GM03348 (cell line): ENCODE measurements around the gene MB21D2.

Source experiments
- DNase-seq: peaks from one replicate; pipeline ENCODE4 v3.0.0; 2012; ENCODE audit warnings: low spot score

MB21D2 gene

DNA sequence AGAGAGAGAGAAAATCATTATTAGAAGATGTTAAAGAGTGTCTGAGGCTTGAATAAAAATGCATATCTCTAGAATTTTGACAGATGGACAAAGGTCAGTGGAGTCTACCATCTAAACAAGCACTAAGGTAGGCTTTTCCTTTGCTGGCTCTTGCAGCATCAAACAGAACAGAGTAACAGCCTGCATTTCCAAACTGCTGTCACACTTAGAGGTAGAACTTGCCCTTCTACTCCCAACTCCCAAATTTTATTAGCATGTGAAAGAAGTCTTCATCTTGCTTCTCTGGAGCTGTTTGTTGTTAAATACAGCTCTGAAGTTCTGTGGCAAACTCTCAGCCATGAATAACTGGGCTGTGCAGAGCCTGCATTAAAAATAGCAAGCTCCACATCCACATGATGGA is 4.1 kb upstream of the MB21D2 start:
- no peak for DNase-seq

GRCh38 chr3:192920411-192920810 is 2.8 kb upstream of the MB21D2 start:
- DNase-seq: no peak

- DNase-seq: no peak
Measured at GRCh38 chr3:192919901-192920300, 2.2 kb upstream of the MB21D2 start.

- no peak for DNase-seq
Measured at GRCh38 chr3:192918275-192918588, 576 bp upstream of the MB21D2 start.

- peak; percentile 68 for DNase-seq
Measured at GRCh38 chr3:192917028-192917403, 640 bp downstream of the MB21D2 start.

DNA sequence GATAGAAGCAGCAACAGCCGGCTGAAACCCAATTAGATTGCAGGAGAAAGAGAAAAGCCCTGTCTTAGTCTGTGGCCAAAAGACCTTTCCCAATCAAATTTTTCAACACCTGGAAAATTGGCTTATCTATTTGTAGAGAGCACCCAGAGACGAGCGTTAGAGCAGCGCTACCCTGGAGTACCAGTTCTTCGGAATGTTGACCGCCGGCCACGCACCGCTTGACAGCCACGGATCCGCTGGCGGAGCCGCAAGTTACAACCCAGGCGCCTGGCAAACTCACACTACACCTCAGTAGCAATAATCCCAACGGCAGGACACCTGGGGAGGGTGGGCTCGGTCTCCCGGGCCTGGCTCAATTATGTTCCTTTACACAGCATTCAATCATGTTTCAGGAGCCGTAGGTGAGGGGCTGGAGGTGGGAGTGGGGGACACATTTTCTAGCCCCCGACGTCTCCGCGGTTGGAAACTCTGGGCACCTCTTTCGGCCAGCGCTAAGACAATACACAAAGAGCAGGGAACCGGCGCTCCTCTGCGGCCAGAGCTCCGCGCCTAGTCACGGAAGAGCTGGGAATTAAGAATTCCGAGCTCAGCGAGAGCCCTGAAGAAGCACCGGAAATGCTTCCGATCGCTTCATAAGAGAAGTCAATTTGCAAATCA is 1.2 kb downstream of the MB21D2 start:
- peak; percentile 51 for DNase-seq

DNA sequence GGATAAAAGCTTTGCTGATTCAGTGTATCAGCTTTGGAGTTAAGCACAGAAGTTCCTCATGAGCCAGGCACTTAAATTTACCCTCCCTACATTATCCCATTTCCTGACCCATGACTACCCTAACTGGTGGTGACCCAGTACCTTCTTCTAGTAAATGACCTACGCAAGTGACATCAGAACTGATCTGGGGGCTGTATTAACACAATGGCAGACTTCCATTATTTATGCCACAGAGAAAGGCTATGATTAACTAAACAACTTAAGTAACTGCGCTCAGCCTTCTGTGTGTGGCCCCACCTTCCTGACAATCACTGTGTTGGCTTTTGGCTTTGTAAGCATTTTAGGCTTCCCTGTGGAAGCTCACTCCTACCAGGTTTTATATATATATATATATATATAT is 1.9 kb downstream of the MB21D2 start:
- no peak for DNase-seq

DNA sequence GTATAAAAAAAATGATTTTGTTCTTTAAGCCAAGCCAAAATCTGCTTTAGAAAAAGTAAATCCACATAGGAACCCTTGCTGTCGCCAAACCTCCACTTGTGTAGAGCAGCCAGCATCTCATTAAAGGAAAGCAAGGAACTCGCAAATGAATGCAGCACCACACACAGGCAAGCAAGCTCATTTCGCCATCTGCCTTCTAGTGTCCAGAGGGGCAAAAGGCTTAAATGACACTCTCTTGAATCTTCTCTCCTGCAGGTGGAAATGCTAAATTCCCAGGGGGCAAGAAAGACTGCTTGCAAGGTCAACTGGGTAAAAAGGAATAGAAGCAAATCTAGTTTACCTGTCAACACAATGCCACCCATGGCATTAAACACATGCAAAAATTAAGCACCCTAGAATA is 2.4 kb downstream of the MB21D2 start:
- DNase-seq: peak; percentile 32

GRCh38 chr3:192914848-192915247 is 2.8 kb downstream of the MB21D2 start:
- DNase-seq: no peak

DNA sequence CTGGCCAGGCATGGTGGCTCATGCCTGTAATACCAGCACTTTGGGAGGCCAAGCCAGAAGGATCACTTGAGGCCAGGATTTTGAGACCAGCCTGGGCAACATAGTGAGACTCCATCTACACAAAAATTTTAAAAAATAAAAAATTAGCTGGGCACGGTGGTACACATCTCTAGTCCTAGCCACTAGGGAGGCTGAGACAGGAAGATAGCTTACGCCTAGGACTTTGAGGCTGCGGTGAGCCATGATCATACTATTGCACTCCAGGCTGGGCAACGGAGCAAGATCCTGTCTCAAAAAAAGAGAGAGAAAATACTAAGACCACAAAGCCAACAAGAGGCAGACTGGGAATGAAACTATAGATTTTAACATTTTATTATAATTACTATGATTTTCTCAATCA is 4.1 kb downstream of the MB21D2 start:
- no peak for DNase-seq

DNA sequence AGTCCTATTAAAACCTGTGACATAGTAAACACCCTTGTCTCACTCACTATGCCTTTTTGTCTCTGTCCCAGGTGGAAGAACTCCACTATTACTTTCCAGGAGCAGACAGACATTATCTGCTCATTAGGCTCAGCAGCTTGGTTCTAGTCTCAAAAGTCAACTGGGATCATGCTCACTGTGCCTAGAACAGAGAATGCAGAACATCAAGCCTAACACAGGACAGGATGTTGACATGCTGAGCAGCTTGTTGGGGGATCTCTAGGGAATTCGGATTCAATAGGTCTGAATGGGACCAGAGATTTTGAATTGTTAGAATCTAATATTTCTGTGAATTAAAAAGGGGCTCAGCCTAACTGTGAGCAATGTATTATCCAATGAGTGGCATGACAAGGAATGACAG is 6.4 kb downstream of the MB21D2 start:
- DNase-seq: no peak

DNA sequence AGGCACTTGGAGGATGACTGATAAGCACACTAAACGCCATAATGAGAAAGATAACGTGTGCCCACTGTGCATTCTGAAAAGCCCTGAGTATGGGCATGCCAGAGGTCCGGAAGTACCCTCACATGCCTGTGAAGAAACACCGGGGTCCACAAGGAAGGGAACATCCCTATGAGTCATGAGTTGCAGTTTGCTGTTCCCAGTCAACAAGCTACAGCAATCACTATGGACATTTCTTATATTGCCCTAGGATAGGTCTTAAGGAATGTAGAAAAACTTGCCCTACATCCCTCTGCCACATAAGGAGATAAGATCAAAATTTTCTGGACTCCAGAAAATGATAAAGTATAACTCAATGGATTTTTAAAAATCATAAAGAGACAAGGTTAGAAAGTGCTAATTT is 9.9 kb downstream of the MB21D2 start:
- DNase-seq: no peak

DNA sequence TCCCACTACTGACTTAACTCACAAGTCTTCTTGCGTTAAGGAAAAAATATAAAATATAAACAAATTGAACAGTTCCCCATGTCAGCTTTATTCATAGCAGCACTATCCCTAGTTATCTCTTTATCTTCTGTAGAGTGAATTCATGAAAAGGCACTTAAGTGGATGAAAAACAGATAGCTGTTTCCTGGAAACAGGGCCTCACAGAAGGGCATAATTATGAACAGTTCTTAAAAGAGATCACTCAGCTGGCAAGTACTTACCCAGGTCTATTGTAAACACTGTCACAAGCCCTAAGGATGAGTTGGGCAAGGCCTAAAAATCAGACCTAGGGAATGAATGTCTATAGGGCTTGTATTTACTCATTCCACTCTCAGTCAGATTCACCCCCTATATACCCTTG is 10.7 kb downstream of the MB21D2 start:
- no peak for DNase-seq

DNA sequence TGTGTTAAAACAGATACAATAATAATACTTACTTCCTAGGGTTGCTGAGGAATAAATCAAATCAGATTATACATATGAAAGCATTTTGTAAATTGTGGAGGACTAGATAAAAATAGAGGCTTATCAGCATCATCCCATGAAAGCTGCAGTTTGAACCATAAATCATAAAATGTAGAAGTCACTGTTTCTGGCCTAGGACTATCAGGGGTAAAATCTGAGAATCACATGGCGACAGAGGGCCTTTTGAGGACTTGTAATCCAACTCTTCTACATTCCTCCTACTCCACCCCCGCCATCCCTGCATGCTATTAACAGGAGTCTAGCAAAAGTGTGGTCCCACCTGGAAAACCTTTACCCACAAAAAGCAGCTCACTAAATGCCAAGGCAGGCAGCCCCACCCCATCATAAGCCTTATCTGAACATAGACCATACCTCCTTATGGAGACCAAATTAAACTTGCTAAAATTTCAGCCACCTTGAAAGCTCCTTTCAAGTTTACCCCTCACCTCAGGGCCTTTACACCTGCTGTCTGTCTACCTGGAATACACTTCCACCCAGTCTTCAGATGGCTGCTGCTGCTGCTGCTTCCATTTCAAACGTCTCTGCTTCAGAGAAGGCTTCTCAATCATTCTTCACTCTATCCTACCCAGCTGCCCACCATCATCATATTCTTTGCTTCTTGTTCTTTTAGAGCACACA is 11.5 kb downstream of the MB21D2 start:
- DNase-seq: no peak

DNA sequence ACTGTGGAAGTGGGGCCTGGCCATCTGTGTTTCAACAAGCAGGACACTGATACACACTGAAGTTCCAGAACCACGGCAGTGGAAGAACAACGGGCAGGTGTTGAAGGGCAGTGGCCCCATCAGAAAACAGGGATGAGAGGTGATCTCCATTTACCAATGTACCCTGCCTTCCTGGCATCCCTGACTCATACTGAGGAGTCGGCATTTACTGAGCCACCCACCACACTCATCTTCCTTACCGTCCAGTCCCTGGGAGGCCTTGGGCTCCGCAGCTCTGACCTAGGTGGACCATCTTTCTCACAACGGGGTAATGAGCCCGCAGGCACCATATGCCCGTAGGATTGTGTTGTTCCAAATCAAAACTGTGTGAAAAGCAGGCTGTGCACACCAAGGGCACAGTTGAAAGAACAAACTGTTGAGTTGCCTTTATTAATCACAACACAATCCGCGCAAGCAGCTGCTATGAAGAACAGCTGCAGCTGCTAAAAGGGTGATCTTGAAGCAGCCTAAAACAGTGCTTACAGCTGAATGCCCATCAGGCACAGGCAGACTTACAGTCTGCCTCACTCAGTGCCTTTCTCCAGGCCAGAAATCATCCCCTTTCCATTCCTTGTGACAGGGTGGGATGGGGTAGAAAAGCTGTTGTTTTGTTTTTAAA is 12.9 kb downstream of the MB21D2 start:
- no peak for DNase-seq

DNA sequence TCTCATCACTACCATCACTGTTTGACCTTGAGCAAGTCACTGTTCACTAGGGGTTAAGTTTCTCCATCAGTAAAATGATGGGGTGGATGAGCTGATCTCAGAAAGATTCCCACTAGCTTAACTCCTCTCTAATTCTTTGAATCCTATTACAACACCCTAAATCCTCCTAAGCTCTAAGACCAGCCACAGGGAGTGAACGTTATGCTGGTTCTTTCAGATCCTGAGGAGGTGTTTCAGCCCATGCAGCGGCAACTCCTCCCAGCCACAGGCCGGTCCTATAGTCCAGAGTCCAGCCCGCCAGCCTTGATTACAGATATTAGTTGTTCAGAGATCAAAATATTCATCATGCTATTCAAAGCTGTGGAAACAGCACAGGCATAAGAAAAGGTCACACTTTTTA is 15.1 kb downstream of the MB21D2 start:
- DNase-seq: no peak

- peak; percentile 82 for DNase-seq
Measured at GRCh38 chr3:192901435-192901834, 16.2 kb downstream of the MB21D2 start.

- DNase-seq: peak; percentile 75
Measured at GRCh38 chr3:192899540-192899982, 18.1 kb downstream of the MB21D2 start.

DNA sequence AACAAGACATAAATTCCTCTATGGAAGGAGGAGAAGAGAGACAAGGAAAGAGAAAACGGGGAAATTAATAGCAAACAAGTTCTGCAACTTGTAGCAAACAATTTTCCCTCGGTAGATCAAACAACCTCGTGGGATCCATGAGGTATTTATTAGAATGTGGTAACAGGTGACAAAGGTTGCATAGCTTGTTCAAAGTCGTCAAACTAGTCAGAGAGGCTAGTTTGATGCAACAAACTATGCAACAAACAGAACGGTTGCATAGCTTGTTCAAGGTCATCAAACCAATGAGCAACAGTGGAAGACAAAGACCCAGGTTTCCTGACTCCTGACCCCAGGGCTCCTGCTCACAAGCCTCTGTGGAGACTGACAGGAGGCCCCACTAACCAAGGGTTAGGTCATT is 20.7 kb downstream of the MB21D2 start:
- DNase-seq: no peak

DNA sequence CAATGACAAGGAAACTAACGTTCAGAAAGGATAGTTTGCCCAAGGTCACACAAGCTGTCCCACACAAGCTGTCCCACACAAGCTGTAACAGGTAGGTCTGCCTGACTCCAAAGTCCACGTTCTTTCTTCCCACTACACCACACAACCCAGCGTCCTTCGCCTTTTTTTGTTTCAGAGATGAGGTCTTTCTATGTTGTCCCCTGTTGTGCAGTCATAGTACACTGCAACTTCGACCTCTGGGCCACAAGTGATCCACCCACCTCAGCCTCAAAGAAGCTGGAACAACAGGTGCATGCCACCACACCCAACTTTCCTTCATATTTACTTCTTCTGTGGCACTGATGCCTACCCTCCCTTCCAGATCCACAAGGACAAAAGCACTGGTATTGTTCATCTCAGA is 21.4 kb downstream of the MB21D2 start:
- DNase-seq: no peak

DNA sequence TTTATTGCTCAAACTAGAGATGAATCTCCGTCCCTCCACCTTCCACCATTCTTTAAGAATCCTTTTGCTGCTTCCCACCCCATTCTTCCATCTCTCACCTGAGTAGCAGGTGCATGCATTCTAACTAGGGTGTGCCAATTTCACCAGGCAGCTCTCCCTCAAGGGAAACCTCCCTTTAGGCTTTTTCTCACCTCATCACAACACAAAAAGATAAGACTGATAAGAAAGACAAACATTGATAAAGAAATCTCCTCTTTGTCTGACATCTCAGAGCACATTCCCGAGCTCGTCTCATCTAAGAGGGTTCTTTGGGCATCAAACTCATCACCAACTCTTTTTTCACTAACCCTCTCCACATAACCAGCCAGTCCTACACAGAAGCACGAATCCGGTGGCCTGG is 23.0 kb downstream of the MB21D2 start:
- no peak for DNase-seq

- no peak for DNase-seq
Measured at GRCh38 chr3:192892981-192893700, 24.5 kb downstream of the MB21D2 start.
